Neural cell (in vitro differentiated cells): ENCODE results near the gene HOXB9. TPM values are rescaled to one million over a fixed set of nuclear protein-coding genes. Genes with fewer than 3 reads are reported as not detected.

Source experiments
- H2AFZ ChIP-seq: fragments of 200-600, 300-800 bp; sonication (generic), shearing (Covaris generic); 2 replicates; pipeline ENCODE4 v1.6.0; 2014; ENCODE audit warnings: low read depth, mild to moderate bottlenecking, antibody characterized with exemption, low read length, moderate library complexity
- H3F3A ChIP-seq: fragments of 200-600 bp; shearing (Covaris generic); 2 replicates; pipeline ENCODE4 v1.6.1; 2016; ENCODE audit warnings: mild to moderate bottlenecking, moderate library complexity, mixed read lengths, antibody characterized with exemption, low read length; ENCODE audit not compliant: insufficient read depth, poor library complexity, severe bottlenecking
- H3K27ac ChIP-seq: fragments of 200-600, 300-800 bp; sonication (generic), shearing (Covaris generic); 2 replicates; pipeline ENCODE4 v1.5.1; 2014; ENCODE audit warnings: mild to moderate bottlenecking, low read length, moderate library complexity
- H3K27me3 ChIP-seq: fragments of 300-800, 200-600 bp; sonication (generic), shearing (Covaris generic); 2 replicates; pipeline ENCODE4 v1.6.0; 2014; ENCODE audit warnings: mild to moderate bottlenecking, low read depth, low read length, moderate library complexity; ENCODE audit not compliant: insufficient read depth
- H3K36me3 ChIP-seq: fragments of 300-800, 200-600 bp; sonication (generic), shearing (Covaris generic); 2 replicates; pipeline ENCODE4 v1.5.1; 2014; ENCODE audit warnings: mild to moderate bottlenecking, antibody characterized with exemption, low read length, moderate library complexity; ENCODE audit not compliant: insufficient read depth
- H3K4me2 ChIP-seq: fragments of 300-800, 200-600 bp; sonication (generic), shearing (Covaris generic); 2 replicates; pipeline ENCODE4 v1.6.0; 2014; ENCODE audit warnings: mild to moderate bottlenecking, low read length
- H3K4me3 ChIP-seq: fragments of 300-800, 200-600 bp; sonication (generic), shearing (Covaris generic); 2 replicates; pipeline ENCODE4 v1.5.1; 2014; ENCODE audit warnings: mild to moderate bottlenecking, low read length, moderate library complexity
- H3K79me2 ChIP-seq: fragments of 200-600 bp; shearing (Covaris generic); replicated peaks from 2 replicates; pipeline ENCODE4 v1.6.0; 2014; ENCODE audit warnings: mild to moderate bottlenecking, low read length, moderate library complexity; ENCODE audit not compliant: insufficient read depth
- H3K9ac ChIP-seq: fragments of 300-800, 200-600 bp; sonication (generic), shearing (Covaris generic); 2 replicates; pipeline ENCODE4 v1.6.1; 2016; ENCODE audit warnings: mild to moderate bottlenecking, low read length, mixed read lengths
- H3K9me2 ChIP-seq: fragments of 200-600 bp; shearing (Covaris generic); 2 replicates; pipeline ENCODE4 v1.6.1; 2016; ENCODE audit warnings: mild to moderate bottlenecking, low read length, mixed read lengths; ENCODE audit not compliant: insufficient read depth
- H3K9me3 ChIP-seq: fragments of 200-600, 300-800 bp; sonication (generic), shearing (Covaris generic); 2 replicates; pipeline ENCODE4 v1.6.1; 2016; ENCODE audit warnings: mild to moderate bottlenecking, mixed run types, low read length, moderate library complexity, mixed read lengths
- H4K20me1 ChIP-seq: fragments of 200-600 bp; shearing (Covaris generic); 2 replicates; pipeline ENCODE4 v1.6.1; 2016; ENCODE audit warnings: mild to moderate bottlenecking, mixed run types; ENCODE audit not compliant: insufficient read depth
- CTCF ChIP-seq: fragments of 450-650 bp; IDR thresholded peaks from 2 replicates; pipeline ENCODE4 v1.5.1; 2014; ENCODE audit warnings: antibody characterized with exemption, mild to moderate bottlenecking, moderate library complexity; ENCODE audit not compliant: poor library complexity, severe bottlenecking
- EP300 ChIP-seq: fragments of 450-650 bp; conservative IDR thresholded peaks from 2 replicates; pipeline ENCODE4 v1.6.1; 2014; ENCODE audit warnings: antibody characterized with exemption, mild to moderate bottlenecking, moderate library complexity; ENCODE audit not compliant: poor library complexity, severe bottlenecking
- EZH2 ChIP-seq: fragments of 200-600, 300-800 bp; shearing (Covaris generic), sonication (generic); IDR thresholded peaks from 2 replicates; pipeline ENCODE4 v1.6.1; 2014; ENCODE audit warnings: antibody characterized with exemption, low read length, borderline replicate concordance, mild to moderate bottlenecking; ENCODE audit not compliant: insufficient read depth, poor library complexity, severe bottlenecking
- MXI1 ChIP-seq: fragments of 450-650 bp; conservative IDR thresholded peaks from 2 replicates; pipeline ENCODE4 v1.6.1; 2014; ENCODE audit warnings: antibody characterized with exemption, mild to moderate bottlenecking; ENCODE audit not compliant: poor library complexity, severe bottlenecking
- POLR2AphosphoS5 ChIP-seq: IDR thresholded peaks from 2 replicates; pipeline ENCODE4 v1.6.1; 2012
- RAD21 ChIP-seq: fragments of 450-650 bp; conservative IDR thresholded peaks from 2 replicates; pipeline ENCODE4 v1.6.1; 2014; ENCODE audit warnings: antibody characterized with exemption, mild to moderate bottlenecking, moderate library complexity
- SMC3 ChIP-seq: fragments of 450-650 bp; conservative IDR thresholded peaks from 2 replicates; pipeline ENCODE4 v1.6.1; 2014; ENCODE audit warnings: antibody characterized with exemption, mild to moderate bottlenecking, moderate library complexity; ENCODE audit not compliant: poor library complexity
- TAF1 ChIP-seq: IDR thresholded peaks from 2 replicates; pipeline ENCODE4 v1.6.1; 2012; ENCODE audit warnings: low read depth
- polyA plus RNA-seq: library from polyadenylated mRNA; depleted of rRNA; stranded (reverse); fragments of >200 nt; gene quantifications from 2 replicates; pipeline ENCODE4 v1.2.3, GENCODE V29; 2014
- TF ChIP-seq, protein P1 (sequence below): IDR thresholded peaks from 2 replicates; pipeline ENCODE4 v1.6.1; 2012; ENCODE audit warnings: borderline replicate concordance

HOXB9 gene
- polyA plus RNA-seq, 1 donor from 2014 or later = not detected

DNA sequence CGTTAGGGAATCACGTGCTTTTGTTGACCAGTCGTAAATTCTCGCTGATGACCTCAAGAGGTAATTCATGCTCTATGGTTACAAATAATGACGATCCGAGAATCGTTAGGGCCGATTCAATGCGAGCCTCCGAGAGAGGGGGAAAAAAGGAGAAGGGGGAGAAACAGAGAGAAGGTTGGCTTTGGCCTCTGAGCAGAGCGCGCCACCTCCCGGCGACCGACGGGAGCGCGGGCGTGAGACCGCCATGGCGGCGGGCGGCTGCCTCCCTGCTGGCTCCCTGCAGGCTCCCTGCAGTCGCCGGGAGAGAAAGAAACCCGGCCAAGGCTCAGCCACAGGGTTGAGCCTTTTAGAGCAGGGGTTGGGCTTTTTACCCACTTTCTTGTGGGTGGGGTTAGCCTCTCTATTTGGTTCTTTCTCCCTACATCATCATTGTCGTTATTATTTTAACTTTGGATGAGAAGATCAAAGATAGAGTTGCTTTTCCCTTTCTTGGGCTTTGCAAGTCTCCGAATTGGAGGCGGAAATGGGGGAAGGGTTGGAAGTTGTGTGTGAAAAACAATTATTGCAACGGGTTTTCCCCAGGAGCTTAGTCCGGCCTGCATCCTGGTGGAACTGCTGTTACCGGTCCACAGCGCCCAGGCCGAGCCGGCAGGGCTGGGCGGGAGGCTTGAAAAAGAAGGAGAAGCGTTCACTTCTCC is 32.2 kb downstream of the HOXB9 start:
- peaks cover 100% of the 10 kb centered on the region for H3K27me3 ChIP-seq
- H3K9me3 ChIP-seq = peaks cover 3% of the 10 kb centered on the region
- H3F3A ChIP-seq = no peaks in the 10 kb centered on the region
- no peaks in the 10 kb centered on the region for H3K9me2 ChIP-seq
- H3K36me3 ChIP-seq = no peaks in the 10 kb centered on the region
- no peak overlapping the region for H3K27ac ChIP-seq
- H3K79me2 ChIP-seq = no peaks in the 10 kb centered on the region
- H2AFZ ChIP-seq = no peak overlapping the region
- H3K4me2 ChIP-seq = no peak overlapping the region
- H3K4me3 ChIP-seq = no peak overlapping the region
- TF ChIP-seq RAD21 = peak; percentile 60
- peak; percentile 41 for TF ChIP-seq EZH2
- peak; percentile 63 for TF ChIP-seq SMC3
- no peak for TF ChIP-seq MXI1
- no peak for TF ChIP-seq TAF1
- peak; percentile 64 for TF ChIP-seq CTCF
- H3K9ac ChIP-seq = no peak overlapping the region
- H4K20me1 ChIP-seq = no peaks in the 10 kb centered on the region

GRCh38 chr17:48593126-48593829 is 32.9 kb downstream of the HOXB9 start, which contains the start of gene HOXB5:
TSS of gene HOXB5 (minus strand) at chr17:48593779. CDS start at chr17:48593682, 97 bp downstream.
- H3K27me3 ChIP-seq = peaks cover 100% of the 10 kb centered on the region
- peaks cover under 1% of the 10 kb centered on the region for H3K9me3 ChIP-seq
- no peak within 1 kb of the TSS for H2AFZ ChIP-seq
- no peak within 1 kb of the TSS for H3K4me2 ChIP-seq
- no peaks in the 10 kb centered on the region for H3F3A ChIP-seq
- H3K9me2 ChIP-seq = no peaks in the 10 kb centered on the region
- H3K4me3 ChIP-seq = no peak within 1 kb of the TSS
- TF ChIP-seq TAF1 (no peak), SMC3 (no peak), EP300 (no peak), EZH2 (no peak), CTCF (no peak), POLR2AphosphoS5 (no peak), MXI1 (no peak), RAD21 (no peak)
- TF ChIP-seq, protein P1, sequence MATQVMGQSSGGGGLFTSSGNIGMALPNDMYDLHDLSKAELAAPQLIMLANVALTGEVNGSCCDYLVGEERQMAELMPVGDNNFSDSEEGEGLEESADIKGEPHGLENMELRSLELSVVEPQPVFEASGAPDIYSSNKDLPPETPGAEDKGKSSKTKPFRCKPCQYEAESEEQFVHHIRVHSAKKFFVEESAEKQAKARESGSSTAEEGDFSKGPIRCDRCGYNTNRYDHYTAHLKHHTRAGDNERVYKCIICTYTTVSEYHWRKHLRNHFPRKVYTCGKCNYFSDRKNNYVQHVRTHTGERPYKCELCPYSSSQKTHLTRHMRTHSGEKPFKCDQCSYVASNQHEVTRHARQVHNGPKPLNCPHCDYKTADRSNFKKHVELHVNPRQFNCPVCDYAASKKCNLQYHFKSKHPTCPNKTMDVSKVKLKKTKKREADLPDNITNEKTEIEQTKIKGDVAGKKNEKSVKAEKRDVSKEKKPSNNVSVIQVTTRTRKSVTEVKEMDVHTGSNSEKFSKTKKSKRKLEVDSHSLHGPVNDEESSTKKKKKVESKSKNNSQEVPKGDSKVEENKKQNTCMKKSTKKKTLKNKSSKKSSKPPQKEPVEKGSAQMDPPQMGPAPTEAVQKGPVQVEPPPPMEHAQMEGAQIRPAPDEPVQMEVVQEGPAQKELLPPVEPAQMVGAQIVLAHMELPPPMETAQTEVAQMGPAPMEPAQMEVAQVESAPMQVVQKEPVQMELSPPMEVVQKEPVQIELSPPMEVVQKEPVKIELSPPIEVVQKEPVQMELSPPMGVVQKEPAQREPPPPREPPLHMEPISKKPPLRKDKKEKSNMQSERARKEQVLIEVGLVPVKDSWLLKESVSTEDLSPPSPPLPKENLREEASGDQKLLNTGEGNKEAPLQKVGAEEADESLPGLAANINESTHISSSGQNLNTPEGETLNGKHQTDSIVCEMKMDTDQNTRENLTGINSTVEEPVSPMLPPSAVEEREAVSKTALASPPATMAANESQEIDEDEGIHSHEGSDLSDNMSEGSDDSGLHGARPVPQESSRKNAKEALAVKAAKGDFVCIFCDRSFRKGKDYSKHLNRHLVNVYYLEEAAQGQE = no peak
- H3K36me3 ChIP-seq = no peaks in the 10 kb centered on the region
- no peaks in the 10 kb centered on the region for H4K20me1 ChIP-seq
- H3K79me2 ChIP-seq = no peaks in the 10 kb centered on the region
- H3K27ac ChIP-seq = no peak within 1 kb of the TSS
- H3K9ac ChIP-seq = no peak within 1 kb of the TSS
